HUES48 (cell line): ENCODE data around the gene IBTK.
A peak's percentile ranks its signal among the peaks of the same experiment; 100 is the strongest.
"Not testable (repeated sequence)": the region's sequence is repeated elsewhere in the genome, so short reads cannot be mapped to it uniquely, and the experiment has no call there.

Experiments
- H3K27ac ChIP-seq: one replicate; pipeline ENCODE4 v1.7.0; 2013; ENCODE audit warnings: low read depth, low read length, inconsistent platforms
- H3K27me3 ChIP-seq: 2 replicates; pipeline ENCODE4 v1.6.1; 2013; ENCODE audit warnings: mild to moderate bottlenecking, low read length; ENCODE audit not compliant: control insufficient read depth, insufficient read depth
- H3K36me3 ChIP-seq: 2 replicates; pipeline ENCODE4 v1.6.1; 2013; ENCODE audit warnings: low read length; ENCODE audit not compliant: control insufficient read depth, insufficient read depth
- H3K4me1 ChIP-seq: 2 replicates; pipeline ENCODE4 v1.6.1; 2013; ENCODE audit warnings: mild to moderate bottlenecking, low read length; ENCODE audit not compliant: control insufficient read depth, insufficient read depth
- H3K4me3 ChIP-seq: 2 replicates; pipeline ENCODE4 v1.5.1; 2013; ENCODE audit warnings: mild to moderate bottlenecking, low read depth, low read length
- H3K9ac ChIP-seq: 2 replicates; pipeline ENCODE4 v1.6.1; 2013; ENCODE audit warnings: mild to moderate bottlenecking, low read depth, low read length, moderate library complexity
- H3K9me3 ChIP-seq: 2 replicates; pipeline ENCODE4 v1.6.1; 2013; ENCODE audit warnings: low read length; ENCODE audit not compliant: control insufficient read depth, insufficient read depth

IBTK gene

DNA sequence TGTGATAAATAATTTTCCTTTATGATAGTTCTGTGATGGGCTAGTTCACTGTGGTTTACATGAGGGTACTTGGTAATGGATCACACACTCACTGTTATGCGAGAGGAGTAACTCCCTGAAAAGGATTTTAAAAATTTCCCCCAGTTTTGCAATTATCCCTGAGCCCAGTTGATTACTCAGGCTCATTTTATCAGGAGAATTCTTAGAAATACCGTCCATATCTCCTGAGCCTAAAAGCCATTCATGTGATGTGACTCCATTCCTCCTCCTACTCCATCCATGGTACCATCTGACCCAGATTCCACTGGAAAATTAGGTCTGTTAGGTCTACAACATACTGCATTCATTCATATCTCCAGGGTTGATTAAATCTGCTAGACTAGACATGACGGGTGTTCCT is 16.4 kb upstream of the IBTK start:
- Histone ChIP-seq H3K36me3 (no peaks in the 10 kb centered on the region), H3K4me3 (no peak overlapping the region), H3K9ac (no peak overlapping the region), H3K4me1 (peaks cover 24% of the 10 kb centered on the region), H3K9me3 (no peaks in the 10 kb centered on the region), H3K27me3 (no peaks in the 10 kb centered on the region), H3K27ac (no peak overlapping the region)

DNA sequence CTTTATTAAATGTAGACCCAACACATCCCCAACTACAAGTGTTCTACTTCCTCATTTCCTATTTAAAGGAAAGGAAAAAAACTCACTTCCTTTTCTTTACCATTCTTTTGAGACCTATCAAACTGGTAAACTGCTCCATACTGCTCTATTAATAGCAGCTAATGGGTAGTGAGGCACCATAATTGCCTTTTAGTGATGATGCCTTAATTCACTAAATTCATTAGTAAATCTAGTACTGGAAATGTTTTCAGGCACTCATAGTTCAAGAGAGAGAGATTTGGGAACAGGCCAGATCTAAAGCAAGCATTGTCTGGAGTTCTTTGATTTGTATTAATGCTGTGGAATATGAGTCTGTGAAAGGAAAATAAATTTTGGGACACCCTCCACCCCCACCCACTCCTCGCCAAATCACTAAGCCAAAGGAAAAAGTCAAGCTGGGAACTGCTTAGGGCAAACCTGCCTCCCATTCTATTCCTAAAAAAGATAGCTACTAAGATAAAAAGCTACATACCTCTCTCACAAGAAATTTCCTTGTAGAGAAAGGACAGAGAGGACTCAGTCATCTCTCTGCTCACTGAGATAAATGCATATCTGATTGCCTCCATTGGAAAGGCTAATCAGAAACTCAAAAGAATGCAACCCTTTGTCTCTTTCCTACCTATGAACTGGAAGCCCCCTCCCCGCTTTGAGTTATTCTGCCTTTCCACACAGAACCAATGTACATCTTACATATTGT is 13.6 kb upstream of the IBTK start:
- no peaks in the 10 kb centered on the region for H3K36me3 ChIP-seq
- no peak overlapping the region for H3K4me3 ChIP-seq
- no peak overlapping the region for H3K9ac ChIP-seq
- H3K9me3 ChIP-seq, result no peaks in the 10 kb centered on the region
- H3K4me1 ChIP-seq, result peaks cover 34% of the 10 kb centered on the region
- H3K27ac ChIP-seq, result peak overlapping the region; percentile 42
- H3K27me3 ChIP-seq, result no peaks in the 10 kb centered on the region

DNA sequence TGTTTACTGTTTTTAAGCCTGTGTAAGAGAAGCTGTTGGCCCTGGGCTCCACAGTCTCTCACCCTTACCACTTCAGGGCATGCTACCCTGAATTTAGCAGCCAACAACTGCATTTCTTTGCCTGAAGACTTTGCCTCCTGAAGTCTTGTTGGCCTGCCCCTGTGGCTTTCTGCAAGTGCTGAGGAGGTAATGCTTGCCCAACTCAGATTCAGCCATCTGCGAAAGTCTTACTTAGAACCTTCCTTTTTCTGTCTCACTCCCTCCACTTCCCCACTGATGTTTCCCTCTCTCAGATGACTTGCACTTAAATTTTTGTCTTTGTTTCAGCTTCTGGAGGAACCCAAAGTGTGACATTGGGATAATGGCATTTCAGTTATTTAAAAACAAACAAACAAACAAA is 11.8 kb upstream of the IBTK start:
- Histone ChIP-seq H3K9ac (no peak overlapping the region), H3K9me3 (no peaks in the 10 kb centered on the region), H3K27ac (no peak overlapping the region), H3K4me3 (no peak overlapping the region), H3K36me3 (no peaks in the 10 kb centered on the region), H3K4me1 (peaks cover 33% of the 10 kb centered on the region), H3K27me3 (no peaks in the 10 kb centered on the region)

DNA sequence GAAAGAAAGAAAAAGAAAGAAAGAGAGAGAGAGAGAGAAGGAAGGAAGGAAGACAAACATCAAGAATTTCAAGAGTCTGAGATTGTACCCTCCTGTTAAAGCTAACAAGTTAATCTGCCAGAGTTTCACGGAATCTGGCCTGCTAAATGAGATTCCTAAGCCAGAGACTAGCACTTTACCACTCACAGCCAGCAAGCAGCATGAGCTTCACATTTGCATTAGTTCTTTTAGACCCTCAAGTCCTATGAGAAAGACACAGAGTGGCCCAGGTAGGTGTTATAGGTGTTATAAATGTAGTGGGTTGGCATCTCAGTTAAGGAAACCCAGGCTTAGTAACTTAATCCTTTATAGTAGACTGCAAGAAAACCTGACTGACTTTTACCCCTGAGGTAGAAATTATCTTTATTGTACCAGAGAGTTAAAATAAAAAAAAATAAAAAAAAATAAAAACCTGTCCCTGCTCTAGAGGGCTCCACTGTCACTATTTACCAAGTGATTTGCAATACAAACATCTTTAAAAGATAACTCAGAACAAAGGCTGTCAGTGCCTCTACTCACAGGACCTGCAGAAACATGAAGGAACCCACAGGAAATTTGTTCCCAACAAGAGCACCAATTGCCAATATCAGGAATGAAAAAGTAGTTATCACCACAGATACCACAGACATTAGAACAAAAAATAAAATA is 9.7 kb upstream of the IBTK start:
- Histone ChIP-seq H3K36me3 (no peaks in the 10 kb centered on the region), H3K4me3 (no peak overlapping the region), H3K9ac (no peak overlapping the region), H3K9me3 (no peaks in the 10 kb centered on the region), H3K4me1 (peaks cover 33% of the 10 kb centered on the region), H3K27ac (peak overlapping the region; percentile 75), H3K27me3 (no peaks in the 10 kb centered on the region)

DNA sequence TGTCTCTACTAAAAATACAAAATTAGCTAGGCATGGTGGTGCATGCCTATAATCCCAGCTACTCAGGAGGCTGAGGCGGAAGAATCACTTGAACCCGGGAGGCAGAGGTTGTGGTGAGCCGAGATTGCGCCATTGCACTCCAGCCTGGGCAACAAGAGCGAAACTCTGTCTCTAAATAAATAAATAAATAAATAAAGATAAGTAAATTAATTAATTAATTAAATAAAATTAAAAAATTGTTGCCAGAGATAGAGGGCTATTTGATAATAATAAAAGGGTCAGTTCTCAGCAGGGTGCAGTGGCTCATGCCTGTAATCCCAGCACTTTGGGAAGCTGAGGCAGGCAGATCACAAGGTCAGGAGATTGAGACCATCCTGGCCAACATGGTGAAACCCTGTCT is 7.2 kb upstream of the IBTK start:
- not testable (repeated sequence) for H3K36me3 ChIP-seq, H3K4me3 ChIP-seq, H3K27ac ChIP-seq, H3K27me3 ChIP-seq, H3K9ac ChIP-seq, H3K9me3 ChIP-seq
- H3K4me1 ChIP-seq, result peaks cover 16% of the 10 kb centered on the region

DNA sequence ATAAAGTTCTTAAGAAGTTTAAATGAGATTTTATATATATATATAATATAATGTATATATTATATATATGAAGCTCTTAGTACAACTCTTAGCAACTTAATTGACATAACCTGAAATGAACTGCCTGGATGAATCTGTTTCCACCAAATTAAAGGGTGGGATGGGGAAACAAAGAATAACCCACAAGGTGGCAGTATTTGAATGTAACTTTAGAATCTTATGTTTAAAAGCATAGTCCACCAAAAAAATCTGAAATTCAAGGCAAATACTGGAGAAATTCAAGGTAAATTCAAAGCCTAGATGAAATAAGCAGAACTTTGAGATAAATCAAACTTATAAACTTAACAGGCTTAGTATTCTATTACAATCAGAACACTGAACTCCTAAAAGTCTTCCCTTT is 4.4 kb upstream of the IBTK start:
- H3K27me3 ChIP-seq, result no peaks in the 10 kb centered on the region
- no peaks in the 10 kb centered on the region for H3K36me3 ChIP-seq
- H3K27ac ChIP-seq, result no peak overlapping the region
- H3K4me3 ChIP-seq, result no peak overlapping the region
- no peak overlapping the region for H3K9ac ChIP-seq
- H3K9me3 ChIP-seq, result no peaks in the 10 kb centered on the region
- peaks cover 17% of the 10 kb centered on the region for H3K4me1 ChIP-seq

DNA sequence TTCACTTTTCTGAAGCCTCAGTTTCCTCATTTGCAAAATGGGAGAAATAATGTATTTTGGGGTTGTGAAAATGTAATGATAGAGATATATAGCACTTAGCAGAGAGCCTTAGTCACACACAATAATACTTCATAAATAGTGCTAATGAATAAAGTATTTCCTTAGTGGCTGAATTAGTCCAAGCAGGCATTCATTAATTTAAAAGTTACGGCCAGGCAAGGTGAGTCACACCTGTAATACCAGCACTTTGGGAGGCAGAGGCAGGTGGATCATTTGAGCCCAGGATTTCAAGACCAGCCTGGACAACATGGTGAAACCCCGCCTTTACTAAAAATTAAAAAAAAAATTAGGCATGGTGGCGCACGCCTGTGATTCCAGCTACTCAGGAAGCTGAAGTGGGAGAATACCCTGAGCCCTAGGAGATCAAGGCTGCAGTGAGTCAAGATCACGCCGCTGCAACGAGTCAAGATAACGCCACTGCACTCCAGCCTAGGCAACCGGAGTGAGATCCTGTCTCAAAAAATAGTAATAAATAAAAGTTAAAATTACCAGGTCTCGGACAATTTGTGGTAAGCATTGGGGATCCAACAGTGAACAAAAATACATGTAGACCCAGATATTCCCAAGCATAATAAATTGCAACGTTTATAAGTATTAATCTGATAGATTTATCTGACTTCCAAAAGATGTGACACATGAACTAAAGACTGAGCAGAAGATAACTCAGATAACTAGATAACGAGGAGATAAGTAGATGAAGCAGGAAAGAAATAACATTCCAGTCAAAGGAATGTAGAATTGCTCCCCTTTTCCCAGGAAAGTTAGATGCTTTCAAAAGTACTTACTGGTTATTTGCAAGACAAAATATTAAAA is 2.1 kb upstream of the IBTK start:
- Histone ChIP-seq H3K4me1 (peaks cover 17% of the 10 kb centered on the region), H3K27me3 (no peaks in the 10 kb centered on the region), H3K27ac (no peak overlapping the region), H3K9me3 (no peaks in the 10 kb centered on the region), H3K4me3 (no peak overlapping the region), H3K9ac (no peak overlapping the region), H3K36me3 (no peaks in the 10 kb centered on the region)

DNA sequence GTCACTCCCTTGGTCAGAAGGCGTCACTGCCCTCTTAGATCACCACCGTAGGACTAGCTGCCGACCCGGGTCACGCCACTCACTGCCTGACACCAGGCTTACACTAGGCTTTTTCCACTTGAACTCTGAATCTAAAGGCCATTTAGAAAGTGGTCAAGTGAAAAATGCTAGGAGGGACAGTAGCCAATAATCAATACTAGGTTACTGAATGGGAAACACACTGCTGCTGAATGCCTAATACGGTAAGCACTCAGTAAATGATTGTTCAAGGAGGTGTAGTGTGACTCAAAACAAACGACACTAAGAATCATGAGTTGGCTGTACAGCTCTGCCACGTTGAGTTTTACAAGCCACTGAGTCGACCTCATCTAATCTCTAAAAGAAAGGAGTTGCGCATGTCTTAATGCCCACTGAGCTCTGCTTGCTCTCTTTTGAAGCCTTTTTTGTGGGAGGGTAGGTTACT is 760 bp upstream of the IBTK start:
- Histone ChIP-seq H3K4me1 (peaks cover 17% of the 10 kb centered on the region), H3K9me3 (no peaks in the 10 kb centered on the region), H3K36me3 (peaks cover 3% of the 10 kb centered on the region), H3K27me3 (no peaks in the 10 kb centered on the region), H3K27ac (peak overlapping the region; percentile 95), H3K9ac (peak overlapping the region; percentile 90), H3K4me3 (peak overlapping the region; percentile 86)

DNA sequence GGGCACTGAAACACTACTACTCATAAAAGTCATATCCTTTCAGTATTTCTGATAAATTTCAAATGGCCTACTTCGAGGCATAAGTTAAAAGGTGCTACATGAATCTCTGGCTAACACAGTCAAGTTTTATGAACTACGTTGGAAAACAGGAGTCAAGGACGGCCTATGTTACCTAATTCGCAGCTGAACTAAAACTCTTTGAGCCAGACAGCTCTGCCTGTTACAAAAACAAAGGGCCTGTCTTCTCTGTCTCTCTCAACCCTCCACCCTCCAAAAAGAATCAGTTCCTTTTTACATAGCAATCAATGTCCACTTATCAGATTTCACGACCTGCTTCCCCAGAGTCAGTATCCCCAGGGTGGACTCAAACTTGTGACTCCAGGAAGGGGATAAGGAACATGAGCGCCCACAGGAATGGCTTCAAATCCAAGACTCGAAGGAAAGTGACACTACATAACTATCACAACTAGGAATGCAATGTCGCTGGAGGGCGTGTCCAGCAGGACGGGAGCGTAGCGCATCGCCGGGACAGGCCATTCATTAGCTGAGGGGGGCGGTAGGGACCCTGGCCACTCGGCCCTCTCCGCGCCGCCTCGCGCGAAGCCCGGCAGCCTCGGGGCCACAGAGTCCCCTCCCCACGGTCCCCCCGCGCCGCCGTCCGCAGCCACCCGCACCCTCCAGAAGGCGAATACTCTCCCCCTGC is 591 bp downstream of the IBTK start:
- Histone ChIP-seq H3K4me1 (peaks cover 17% of the 10 kb centered on the region), H3K27me3 (no peaks in the 10 kb centered on the region), H3K9ac (peak overlapping the region; percentile 90), H3K36me3 (peaks cover 5% of the 10 kb centered on the region), H3K4me3 (peak overlapping the region; percentile 86), H3K27ac (peak overlapping the region; percentile 95), H3K9me3 (no peaks in the 10 kb centered on the region)

DNA sequence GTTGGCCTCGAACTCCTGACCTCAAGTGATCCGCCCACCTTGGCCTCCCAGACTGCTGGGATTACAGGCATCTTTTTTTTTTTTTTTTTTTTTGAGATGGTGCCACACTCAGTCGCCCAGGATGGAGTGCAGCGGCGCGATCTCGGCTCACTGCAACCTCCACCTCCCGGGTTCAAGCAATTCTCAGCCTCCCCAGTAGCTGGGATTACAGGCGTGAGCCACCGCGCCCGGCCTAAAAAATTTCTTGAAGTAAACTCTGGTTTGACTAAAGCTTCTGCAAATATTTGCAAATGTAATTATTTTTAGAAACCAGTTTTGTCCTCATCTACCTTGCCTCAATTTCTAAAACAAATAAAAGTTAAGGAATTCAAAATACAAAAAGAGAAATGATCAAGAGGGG is 1.2 kb downstream of the IBTK start:
- Histone ChIP-seq H3K4me1 (peaks cover 17% of the 10 kb centered on the region), H3K36me3 (peaks cover 5% of the 10 kb centered on the region), H3K9ac (0 out of 2 replicates have a peak overlapping the region, but pooled peaks have one; percentile 90), H3K9me3 (no peaks in the 10 kb centered on the region), H3K27me3 (no peaks in the 10 kb centered on the region), H3K27ac (peak overlapping the region; percentile 95), H3K4me3 (peak overlapping the region; percentile 86)
